OCI-LY3 (cell line): ENCODE results near the gene EIF4EBP2.

ENCODE experiments used
- EZH2phosphoT487 ChIP-seq: fragments of 200-600 bp; shearing (Covaris generic); IDR thresholded peaks from 2 replicates; pipeline ENCODE4 v1.6.1; 2018; ENCODE audit warnings: antibody characterized with exemption, mixed run types, low read depth
- TF ChIP-seq, protein P1 (sequence below): fragments of 200-600, 300-600 bp; sonication (generic); IDR thresholded peaks from 2 replicates; pipeline ENCODE4 v1.5.1; 2014; ENCODE audit warnings: antibody characterized with exemption, low read length, low read depth

- TF ChIP-seq, protein P1, sequence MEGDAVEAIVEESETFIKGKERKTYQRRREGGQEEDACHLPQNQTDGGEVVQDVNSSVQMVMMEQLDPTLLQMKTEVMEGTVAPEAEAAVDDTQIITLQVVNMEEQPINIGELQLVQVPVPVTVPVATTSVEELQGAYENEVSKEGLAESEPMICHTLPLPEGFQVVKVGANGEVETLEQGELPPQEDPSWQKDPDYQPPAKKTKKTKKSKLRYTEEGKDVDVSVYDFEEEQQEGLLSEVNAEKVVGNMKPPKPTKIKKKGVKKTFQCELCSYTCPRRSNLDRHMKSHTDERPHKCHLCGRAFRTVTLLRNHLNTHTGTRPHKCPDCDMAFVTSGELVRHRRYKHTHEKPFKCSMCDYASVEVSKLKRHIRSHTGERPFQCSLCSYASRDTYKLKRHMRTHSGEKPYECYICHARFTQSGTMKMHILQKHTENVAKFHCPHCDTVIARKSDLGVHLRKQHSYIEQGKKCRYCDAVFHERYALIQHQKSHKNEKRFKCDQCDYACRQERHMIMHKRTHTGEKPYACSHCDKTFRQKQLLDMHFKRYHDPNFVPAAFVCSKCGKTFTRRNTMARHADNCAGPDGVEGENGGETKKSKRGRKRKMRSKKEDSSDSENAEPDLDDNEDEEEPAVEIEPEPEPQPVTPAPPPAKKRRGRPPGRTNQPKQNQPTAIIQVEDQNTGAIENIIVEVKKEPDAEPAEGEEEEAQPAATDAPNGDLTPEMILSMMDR: no peak
- no peak for TF ChIP-seq EZH2phosphoT487
Observed at GRCh38 chr10:70371846-70372245, 32.1 kb upstream of the EIF4EBP2 start.
